Neural cell (in vitro differentiated cells): ENCODE data around the gene FHOD1.

Experiments
- CTCF ChIP-seq: fragments of 450-650 bp; IDR thresholded peaks from 2 replicates; pipeline ENCODE4 v1.5.1; 2014; ENCODE audit warnings: antibody characterized with exemption, mild to moderate bottlenecking, moderate library complexity; ENCODE audit not compliant: poor library complexity, severe bottlenecking
- EZH2 ChIP-seq: fragments of 200-600, 300-800 bp; shearing (Covaris generic), sonication (generic); IDR thresholded peaks from 2 replicates; pipeline ENCODE4 v1.6.1; 2014; ENCODE audit warnings: antibody characterized with exemption, low read length, borderline replicate concordance, mild to moderate bottlenecking; ENCODE audit not compliant: insufficient read depth, poor library complexity, severe bottlenecking
- POLR2AphosphoS5 ChIP-seq: IDR thresholded peaks from 2 replicates; pipeline ENCODE4 v1.6.1; 2012
- RAD21 ChIP-seq: fragments of 450-650 bp; conservative IDR thresholded peaks from 2 replicates; pipeline ENCODE4 v1.6.1; 2014; ENCODE audit warnings: antibody characterized with exemption, mild to moderate bottlenecking, moderate library complexity

GRCh38 chr16:67201411-67202345 is 45.6 kb downstream of the FHOD1 start:
- TF ChIP-seq RAD21: no peak
- no peak for TF ChIP-seq CTCF
- TF ChIP-seq POLR2AphosphoS5: no peak
- TF ChIP-seq EZH2: no peak
